NCI-H1092 treated with DMSO at 0.1 percent for 48 hours (cell line): Measurements from ENCODE around the gene DPYSL3.

Experiments used
- DNase-seq: peaks from one replicate; lab custom pipeline; 2025; lab: John Stamatoyannopoulos, UW

The DPYSL3 gene

DNA sequence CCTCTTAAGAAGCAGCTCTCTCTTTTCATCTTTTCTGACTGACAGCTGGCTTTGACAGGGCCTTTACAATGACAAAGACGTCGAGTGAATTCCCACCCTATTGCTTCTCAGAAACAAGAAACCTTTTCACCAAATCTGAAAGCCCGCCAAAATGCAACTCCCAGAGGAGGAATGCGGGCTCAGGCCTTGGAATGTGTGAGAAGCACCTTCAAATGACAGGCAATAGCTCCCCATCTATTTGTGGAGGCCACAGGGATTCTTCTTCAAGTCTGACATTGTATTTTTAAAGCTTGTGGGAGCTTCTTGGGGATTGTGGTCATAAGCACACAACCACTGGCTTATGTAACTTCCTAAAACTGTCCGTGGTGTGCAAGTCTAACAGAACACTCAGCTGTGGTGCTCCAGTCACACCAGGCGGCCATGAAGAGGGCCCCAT is 72.7 kb downstream of the DPYSL3 start:
- no peak for DNase-seq

DNA sequence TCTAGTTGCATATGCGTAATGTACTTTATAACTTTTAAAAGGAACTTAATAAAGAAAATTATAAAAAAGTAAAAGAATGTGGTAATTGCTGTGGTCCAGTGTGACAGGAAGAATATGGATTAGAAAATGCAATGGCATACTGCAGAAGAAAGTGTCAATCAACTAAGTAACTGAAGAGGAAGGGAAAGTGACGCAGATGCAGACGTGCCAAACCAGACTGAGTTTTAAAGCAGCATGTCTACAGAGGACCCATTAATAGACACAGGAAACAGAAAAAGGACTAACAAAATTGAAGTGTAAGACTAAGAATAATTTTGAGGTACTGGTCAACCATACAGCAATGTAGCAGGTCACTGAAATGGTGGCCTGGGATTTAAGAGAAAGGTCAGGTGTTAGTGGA is 73.3 kb downstream of the DPYSL3 start:
- DNase-seq: no peak

DNA sequence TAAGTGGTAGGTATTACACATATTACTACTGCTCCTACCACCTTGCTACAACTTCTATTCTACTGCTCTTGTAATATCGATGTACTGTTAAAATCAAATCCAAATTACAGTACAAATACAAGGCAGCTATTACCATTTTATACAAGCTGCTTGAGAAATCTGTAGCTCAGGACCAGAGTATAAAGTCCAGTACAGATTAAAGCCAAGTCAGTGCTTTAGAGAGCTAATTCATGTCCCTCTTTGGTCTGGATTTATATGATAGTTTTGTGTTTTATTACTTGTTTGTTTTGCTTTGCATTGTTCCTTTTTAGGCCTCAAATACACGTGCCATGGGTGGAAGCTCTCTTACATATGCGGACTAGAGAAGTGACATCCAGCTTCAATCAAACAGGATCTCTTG is 75.8 kb downstream of the DPYSL3 start:
- no peak for DNase-seq

DNA sequence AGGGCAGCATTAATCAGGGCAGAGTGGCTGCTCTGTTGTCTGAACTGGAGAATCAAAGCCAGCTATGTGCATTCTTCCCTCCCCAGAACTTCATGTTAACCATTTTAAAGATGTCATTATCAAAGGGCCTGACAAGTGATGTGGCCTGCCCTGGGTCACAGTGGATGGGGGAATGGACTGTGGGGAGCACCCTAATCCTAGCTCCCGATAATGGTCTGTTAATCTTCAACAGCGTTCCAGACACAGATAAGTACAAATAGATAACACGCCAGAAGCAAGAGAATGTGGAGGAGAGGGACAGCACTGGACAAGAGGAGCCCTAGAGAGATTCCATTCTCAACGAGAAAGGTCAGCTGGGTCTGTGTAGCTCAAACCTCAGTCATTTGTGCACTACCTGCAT is 77.5 kb downstream of the DPYSL3 start:
- no peak for DNase-seq

DNA sequence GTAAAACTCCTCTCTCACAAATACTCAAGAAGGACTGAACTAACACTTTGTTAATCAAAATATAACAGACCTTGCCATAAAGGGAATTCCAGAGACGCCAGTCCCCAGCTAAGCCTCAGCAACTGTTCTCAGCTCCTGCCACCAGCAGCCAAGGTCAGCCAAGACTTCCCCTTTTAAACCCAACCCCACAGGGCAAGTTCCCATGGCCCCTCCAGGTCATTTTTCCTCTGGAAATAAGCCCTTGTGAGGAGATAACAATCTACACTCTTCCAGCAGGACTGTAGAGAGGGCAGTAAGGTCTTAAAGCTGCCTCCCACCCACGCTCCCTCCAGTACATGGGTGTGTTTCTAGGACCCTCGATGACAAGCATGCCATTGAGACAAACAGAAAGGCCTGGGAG is 78.3 kb downstream of the DPYSL3 start:
- no peak for DNase-seq

DNA sequence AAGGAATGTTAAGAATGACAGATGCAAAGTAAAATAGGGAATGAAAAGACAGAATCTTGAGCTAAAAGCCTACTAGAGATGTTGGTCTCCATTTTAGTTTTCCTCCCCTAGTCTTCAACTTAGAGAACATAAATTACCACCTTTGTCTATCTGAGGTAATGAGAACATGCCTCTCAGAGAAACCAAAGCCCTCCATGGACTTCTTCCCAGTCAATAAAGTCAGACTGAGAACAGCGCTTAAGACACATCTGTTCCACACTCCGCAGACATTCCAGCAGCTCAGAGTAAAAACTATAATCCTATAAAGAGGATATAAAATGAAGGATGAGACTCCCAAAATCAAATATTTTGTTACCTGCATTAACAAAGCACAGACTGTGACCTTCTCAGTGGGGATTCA is 79.2 kb downstream of the DPYSL3 start:
- no peak for DNase-seq

DNA sequence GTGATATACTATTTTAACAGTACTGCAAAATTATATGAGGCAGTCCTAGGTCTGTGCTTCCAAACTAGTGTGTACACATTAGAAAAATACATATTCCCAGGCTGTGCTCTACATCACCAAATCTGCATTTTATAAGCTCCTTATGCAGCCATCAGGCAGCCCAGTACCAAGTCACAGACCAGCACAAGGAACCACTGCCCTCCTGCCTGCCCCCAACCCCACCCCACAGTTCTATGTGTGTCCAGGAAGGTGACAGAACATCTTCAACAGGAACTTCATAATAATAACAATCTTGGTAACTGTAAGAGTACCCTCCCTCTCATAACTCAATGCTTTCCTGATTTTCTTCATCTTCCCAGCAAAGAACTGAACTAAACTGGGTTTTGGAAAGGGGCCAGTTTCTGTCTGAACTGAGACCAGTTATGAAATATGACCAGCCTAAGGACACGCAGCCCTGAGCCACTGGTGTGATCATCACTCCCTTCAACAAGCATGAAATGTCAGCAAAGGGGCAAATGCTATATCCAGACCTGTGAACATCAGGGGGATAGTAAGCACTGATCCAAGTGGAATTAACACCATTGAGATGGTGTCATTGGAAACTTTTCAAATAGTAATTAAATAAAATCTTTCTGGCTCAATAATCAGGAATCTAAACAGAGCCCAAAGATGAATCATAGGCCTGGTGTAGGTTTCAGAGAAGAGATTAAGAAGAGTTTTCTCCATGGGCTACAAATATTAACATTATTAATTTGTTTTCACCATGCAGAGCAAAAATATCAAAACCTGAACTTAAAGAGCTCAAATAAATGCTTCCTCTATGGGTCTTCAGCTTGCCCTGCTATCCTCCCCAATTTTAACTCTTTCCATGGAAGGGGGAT is 82.1 kb downstream of the DPYSL3 start:
- no peak for DNase-seq

DNA sequence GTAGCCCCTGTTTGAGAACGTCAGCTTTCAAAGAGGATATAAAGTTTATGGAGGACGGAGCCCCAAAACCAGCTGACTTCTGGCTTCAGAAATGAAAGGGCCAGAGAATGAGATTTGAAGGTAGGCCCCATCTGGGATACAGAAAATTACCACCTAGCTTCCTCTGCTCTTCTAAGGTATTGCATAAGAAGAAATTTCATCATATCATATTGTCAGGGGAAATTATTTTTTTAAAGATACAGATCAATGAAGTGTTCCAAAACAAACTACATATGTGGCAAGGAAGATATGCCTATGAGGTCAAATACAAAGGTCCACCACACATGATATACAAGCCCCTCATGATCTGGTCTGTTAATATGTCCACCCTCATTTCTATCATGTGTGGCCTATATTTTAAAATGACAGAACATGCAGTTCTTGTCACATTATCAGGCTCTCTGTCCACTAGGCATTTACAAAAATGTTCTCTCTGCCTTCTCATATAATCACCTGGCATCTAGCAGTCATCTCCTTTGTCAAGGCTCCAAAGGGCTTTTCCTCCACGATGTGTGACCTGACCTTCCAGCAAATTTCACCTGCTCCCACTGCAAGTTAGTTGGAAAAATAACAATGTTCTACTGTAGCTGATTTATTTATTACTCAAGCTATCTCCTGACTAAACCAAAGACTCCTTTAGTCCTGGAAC is 83.1 kb downstream of the DPYSL3 start:
- no peak for DNase-seq

DNA sequence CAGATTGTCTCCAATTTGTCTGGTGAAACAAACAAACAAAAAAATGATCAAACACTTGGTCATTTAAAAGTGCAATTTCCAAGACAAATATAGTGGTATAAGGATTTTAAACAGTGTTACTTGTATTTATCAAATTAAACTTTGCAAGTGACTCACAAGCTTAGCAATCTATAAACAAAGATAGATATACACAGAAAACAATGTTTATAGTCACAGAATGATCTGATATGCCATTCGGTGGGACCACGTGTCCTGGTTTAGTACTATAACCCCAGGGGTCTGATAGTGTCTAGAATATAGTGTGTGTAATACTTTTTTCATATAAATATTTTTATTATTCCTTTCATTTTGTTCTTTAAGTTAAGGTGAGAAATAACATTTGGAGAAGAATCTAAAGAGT is 91.3 kb downstream of the DPYSL3 start:
- DNase-seq: no peak

DNA sequence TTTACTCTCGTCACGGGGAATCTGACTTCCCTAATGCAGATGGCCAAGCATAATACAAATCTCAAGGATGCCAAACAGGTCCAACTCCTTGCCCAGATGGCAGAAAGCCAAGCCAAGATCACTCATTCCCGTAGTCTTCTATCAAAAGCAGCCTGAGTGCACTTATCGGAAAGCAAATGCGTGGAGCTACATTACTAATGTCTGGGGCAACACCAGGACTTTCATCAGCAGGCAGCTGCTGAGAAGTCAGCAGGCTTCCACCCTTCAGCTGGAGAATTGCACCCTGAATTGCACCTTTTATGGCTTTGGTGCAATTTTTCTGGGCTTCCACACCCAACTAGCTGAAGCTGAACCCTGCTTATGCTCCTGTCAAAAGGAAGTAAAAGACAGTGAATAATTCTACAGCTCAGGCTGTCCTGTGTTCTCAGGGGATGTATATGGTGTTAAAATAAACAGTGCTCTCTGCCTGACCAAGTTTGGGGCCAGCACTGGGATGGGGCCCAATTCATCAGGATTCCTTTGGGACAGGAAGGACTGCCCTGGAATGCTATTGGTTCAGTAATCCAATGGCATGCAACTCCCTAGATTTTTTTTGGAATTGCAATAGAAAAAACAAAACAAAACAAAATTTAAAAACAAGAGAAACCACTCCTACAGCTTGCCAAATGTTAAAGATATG is 92.6 kb downstream of the DPYSL3 start:
- no peak for DNase-seq

DNA sequence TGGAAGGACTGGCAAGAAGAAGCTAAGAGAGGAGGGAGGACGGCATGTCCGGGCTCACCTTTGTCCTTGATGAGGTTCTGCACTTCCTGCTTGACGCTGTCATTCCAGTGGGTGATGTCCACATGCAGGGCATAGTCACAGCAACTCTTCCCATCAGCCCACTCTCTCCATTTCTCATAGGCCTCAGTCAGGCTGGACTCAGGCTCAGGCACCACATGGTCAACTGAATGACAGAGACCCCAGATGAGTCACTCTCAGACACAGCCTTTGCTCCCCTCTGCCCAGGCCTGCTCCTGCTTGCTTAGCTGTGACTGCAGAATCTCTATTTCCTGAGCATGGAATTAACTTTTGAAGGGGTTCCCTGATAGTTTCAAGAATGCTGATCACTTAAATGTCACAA is 94.2 kb downstream of the DPYSL3 start:
- DNase-seq: no peak

DNA sequence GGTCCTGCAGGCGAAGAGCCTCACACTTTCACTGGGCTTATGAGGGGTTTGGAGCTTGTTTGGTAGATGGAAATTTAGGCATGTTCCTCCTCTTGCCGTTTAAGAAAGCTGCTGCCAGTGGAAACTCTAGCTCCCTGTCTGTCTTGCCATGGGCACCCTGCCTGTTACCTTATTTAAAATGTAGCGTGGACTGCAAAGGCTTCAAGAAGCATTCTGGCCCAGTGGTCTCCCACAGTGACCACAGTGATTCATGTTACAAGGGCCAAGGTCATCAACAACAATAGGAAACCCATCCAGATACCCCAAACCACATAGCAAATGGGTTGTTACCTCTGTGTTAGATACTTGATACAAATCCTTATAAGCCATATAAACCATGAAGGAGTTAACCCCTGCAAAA is 96.6 kb downstream of the DPYSL3 start:
- DNase-seq: no peak

DNA sequence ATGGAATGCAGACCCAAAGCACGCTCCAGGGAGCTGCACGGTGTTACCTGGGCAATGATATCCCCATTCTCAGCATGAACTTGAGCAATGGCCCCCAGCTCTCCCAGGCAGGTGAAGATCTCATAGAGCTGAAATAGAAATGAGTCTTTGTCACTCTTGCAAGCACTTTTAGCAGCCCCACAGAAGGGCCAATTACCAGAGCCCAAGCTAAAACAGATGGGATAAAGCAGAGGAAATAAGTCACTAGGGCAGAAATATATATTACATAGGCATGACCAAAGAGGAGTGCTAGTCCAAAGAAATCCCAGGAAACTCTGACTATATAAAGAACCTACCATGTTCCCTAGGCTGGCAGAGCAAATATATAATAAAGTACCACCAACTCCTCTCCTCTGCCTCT is 97.3 kb downstream of the DPYSL3 start:
- no peak for DNase-seq

DNA sequence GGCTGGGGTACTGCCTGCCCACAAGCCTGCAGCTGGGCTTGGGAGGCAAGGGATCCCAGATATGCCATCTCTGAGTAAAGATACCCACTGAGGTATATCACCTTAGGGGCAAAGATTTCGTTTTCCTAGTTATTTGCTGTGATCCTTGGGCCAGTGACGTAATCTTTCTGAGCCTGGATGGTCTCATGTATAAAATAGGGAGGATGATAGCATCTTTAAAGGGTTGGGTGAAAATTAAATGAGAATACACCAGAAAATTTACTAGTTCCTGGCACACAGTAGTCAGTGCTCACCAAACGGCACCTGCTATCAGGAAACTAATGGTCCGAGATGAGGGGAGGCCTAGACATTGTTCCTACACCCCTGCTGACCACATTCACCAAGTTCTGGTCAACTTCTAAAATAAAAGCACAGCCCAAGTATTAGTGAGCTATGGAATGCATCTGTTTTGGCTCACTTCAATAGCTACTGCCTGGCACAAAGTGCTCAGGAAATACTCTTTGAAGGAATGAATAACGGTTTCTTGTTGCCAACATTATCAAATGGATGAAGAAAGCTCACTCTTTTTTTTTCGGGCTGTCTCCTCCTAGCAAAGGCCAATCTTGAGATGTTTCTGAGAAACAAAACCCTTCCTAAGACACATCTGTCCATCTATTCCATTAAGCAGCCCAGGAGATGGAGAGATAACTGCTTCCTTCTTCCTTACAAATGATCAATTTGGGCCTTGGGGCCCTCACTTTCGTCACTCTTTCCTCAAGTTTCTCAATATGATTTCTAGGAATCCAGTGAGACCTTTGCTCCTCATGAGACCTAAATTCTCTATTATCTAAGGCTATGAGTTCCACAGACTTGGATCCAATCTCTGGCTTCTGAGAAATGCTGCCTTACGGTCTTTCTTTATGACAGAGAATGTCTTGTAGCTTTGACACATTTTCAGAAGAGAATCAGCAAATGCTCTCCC is 98.2 kb downstream of the DPYSL3 start:
- DNase-seq: no peak

DNA sequence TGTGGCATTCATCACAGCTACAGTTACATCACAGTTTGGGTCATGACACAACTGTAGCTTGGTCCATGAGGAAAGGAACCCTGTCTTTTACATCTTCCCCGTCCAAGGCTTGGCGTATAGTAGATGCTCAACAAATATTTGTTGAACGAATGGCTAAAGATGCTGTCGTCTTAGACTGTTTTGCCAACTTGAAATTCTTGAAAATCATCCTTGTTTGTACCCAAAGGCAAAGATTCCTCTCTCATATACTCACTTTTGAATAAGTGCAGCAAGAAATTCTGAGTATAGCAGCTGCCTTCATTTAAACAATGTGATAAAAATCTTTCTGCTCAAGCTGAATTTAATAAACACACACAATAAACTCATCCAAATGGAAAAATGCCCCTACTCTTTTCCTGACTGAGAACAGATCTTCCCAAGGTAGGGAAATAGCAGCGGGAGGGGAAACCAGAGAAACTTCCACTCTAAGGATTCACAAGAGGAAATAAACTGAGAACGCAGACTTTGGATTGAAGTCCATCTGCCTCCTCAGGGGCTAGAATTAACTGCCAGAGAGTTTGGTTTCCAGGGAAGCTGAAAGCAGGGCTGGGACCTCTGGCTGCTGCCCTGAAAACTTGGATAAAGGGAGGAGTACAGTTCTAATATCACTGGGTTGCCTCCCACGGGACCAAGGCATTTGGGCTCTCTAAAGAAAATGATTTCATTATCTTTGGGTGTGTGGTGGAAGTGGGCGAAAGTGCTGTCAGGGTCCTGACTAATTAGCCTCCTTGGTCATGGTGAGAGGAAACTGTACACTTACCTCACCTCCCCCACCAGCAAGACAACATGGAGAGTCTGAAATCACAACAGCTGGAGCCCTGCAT is 99.1 kb downstream of the DPYSL3 start:
- DNase-seq: no peak

DNA sequence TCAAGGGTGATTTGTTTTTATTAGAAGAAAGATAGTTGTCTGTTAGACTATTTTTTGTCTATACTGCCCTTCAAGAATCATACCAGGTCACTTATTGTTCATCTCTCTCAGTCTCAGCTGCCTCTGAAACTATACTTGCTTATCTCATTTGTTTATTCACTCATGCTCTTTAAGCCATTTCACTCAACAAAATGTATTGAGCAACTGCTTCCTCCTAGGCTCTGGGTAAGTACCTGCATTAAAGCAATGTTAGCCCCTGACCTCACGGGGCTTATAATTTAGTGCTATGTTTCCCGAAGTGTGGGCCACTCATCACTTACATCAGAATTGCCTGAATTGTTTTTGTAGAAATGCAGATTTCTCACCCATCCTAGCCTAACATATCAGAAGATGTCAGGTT is 100.9 kb downstream of the DPYSL3 start:
- no peak for DNase-seq

DNA sequence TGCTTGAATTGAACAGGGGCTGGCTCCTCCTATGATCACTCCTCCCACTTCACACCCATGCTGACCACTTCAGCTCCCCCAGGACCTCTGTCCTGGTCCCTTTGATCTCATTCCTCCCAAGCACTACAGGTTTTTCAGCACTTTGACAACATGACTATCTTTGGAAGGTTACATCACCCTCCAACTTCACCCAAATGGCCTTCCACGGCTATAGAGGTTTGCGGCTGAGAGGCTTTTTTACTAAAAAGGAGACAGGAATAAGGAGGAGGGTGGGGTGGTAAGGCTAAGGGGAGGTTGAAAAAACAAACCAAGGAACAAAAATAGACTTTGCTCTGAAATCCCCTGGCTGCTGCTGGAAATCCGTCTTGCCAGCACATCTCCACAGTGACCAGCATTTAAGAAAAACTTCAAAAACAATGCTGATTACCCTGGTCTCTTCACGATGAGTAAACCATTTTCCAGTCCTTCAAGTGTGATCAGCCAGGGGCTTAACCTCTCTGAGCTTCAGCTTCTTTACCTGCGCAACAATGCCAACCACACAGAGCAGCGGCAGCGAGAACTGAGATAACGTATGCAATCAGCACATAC is 102.7 kb downstream of the DPYSL3 start:
- no peak for DNase-seq

DNA sequence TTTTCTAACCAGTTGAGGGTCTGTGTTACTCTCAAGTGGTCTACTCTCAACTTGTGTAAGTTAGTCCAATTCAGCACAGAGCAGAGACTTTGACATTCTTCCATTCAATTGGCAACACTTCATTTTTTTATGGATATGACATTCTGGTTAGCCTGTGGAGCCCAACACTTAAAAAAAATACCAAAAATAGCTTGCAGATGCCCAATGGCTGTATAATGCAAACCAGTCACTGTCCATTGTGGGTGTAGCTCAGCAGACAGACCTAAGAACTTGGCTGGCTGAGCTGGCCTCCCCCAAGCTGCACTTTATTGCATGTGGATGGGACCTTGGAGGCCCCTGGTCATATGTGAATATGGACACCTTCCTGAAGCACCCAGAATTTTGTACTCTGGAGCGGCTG is 103.2 kb downstream of the DPYSL3 start:
- no peak for DNase-seq

DNA sequence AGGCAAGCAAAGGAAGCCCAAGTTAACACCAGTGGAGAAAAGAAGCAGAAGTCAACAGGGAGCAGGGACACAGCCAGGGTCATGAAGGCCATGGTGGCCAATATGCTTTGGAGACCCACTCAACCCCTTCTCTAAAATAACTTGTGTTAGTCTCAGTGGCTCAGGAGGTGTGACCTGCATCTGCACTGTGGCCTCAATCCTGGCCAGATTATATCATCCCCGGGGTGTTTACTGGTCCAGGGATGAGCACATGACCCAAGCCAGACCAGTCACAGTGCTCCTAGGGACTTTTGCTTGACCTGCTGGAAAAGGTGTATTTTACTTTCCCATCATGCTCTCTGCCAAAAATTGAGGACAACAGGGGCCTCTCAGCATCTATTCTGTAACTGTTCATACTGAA is 105.2 kb downstream of the DPYSL3 start:
- DNase-seq: no peak
